Activated T-cell treated with anti-CD3 and anti-CD28 coated beads for 4 hours (primary cell): ENCODE measurements around the gene NOTCH4.

Source experiments
- DNase-seq: peaks from one replicate; pipeline ENCODE4 v3.0.0-alpha.2; 2020

Gene NOTCH4

GRCh38 chr6:32156891-32157290, 67.0 kb downstream of the NOTCH4 start:
- DNase-seq: no peak

GRCh38 chr6:32154514-32155161, 69.2 kb downstream of the NOTCH4 start:
- DNase-seq: peak; percentile 32

GRCh38 chr6:32153564-32154513, 70.0 kb downstream of the NOTCH4 start, which contains the start of gene PPT2:
Gene PPT2, plus strand, starts transcription at chr6:32154141. Its CDS starts 454 bp downstream, at chr6:32154595.
- DNase-seq: peak; percentile 57

GRCh38 chr6:32152769-32153563, 70.9 kb downstream of the NOTCH4 start:
- no peak for DNase-seq

- no peak for DNase-seq
These were observed 71.8 kb downstream of the NOTCH4 start, which contains the start of gene PRRT1 for GRCh38 chr6:32151863-32152768. Gene PRRT1, minus strand, starts transcription at chr6:32151939. Its CDS starts 112 bp downstream, at chr6:32151827.

GRCh38 chr6:32151181-32151862, 72.5 kb downstream of the NOTCH4 start:
- DNase-seq: no peak

- DNase-seq: no peak
These were observed 73.7 kb downstream of the NOTCH4 start for GRCh38 chr6:32149932-32150870.

- no peak for DNase-seq
These were observed 74.6 kb downstream of the NOTCH4 start for GRCh38 chr6:32149092-32149755.

- peak; percentile 62 for DNase-seq
These were observed 75.4 kb downstream of the NOTCH4 start for GRCh38 chr6:32148289-32149091.

- no peak for DNase-seq
These were observed 76.3 kb downstream of the NOTCH4 start for GRCh38 chr6:32147401-32148132.

- DNase-seq: no peak
These were observed 77.2 kb downstream of the NOTCH4 start for GRCh38 chr6:32146687-32147086.

- DNase-seq: no peak
These were observed 77.6 kb downstream of the NOTCH4 start for GRCh38 chr6:32146287-32146686.
